Endodermal cell (in vitro differentiated cells): ENCODE data around the gene SLC6A1. TPM values are rescaled to one million over a fixed set of nuclear protein-coding genes. Genes with fewer than 3 reads are reported as not detected.
A peak's percentile ranks its signal among the peaks of the same experiment; 100 is the strongest.

Source experiments
- DNase-seq: peaks from one replicate; pipeline ENCODE4 v3.0.0-alpha.2; 2017
- H3K27ac ChIP-seq: 2 replicates; pipeline ENCODE4 v1.5.1; 2013; ENCODE audit warnings: mild to moderate bottlenecking, low read depth, low read length, moderate library complexity
- H3K27me3 ChIP-seq: 2 replicates; pipeline ENCODE4 v1.6.1; 2013; ENCODE audit warnings: mild to moderate bottlenecking, low read length, moderate library complexity; ENCODE audit not compliant: insufficient read depth, control insufficient read depth, poor library complexity, severe bottlenecking
- H3K36me3 ChIP-seq: 2 replicates; pipeline ENCODE4 v1.7.0; 2013; ENCODE audit warnings: mild to moderate bottlenecking, low read length, moderate library complexity; ENCODE audit not compliant: control insufficient read depth, insufficient read depth
- H3K4me1 ChIP-seq: one replicate; pipeline ENCODE4 v1.7.0; 2013; ENCODE audit warnings: low read length; ENCODE audit not compliant: control insufficient read depth, insufficient read depth
- H3K4me3 ChIP-seq: 2 replicates; pipeline ENCODE4 v1.5.1; 2013; ENCODE audit warnings: mild to moderate bottlenecking, low read length, moderate library complexity
- H3K9ac ChIP-seq: 2 replicates; pipeline ENCODE4 v1.6.1; 2013; ENCODE audit warnings: mild to moderate bottlenecking, low read length, moderate library complexity; ENCODE audit not compliant: poor library complexity, severe bottlenecking; ENCODE audit errors: extremely low read depth
- H3K9me3 ChIP-seq: 2 replicates; pipeline ENCODE4 v1.6.1; 2013; ENCODE audit warnings: mild to moderate bottlenecking, low read length, moderate library complexity; ENCODE audit not compliant: control insufficient read depth
- H3K27ac Mint-ChIP-seq: 2 replicates; pipeline ENCODE4 v1.8.0; 2020; ENCODE audit warnings: mixed read lengths
- H3K27me3 Mint-ChIP-seq: 2 replicates; pipeline ENCODE4 v1.8.0; 2021; ENCODE audit warnings: mild to moderate bottlenecking, mixed read lengths; ENCODE audit not compliant: insufficient read depth
- H3K36me3 Mint-ChIP-seq: 2 replicates; pipeline ENCODE4 v1.8.0; 2020; ENCODE audit warnings: low read depth, mixed read lengths
- H3K4me1 Mint-ChIP-seq: 2 replicates; pipeline ENCODE4 v1.8.0; 2020; ENCODE audit warnings: mixed read lengths
- H3K4me3 Mint-ChIP-seq: 2 replicates; pipeline ENCODE4 v1.8.0; 2020; ENCODE audit warnings: mild to moderate bottlenecking, moderate library complexity, mixed read lengths
- H3K9me3 Mint-ChIP-seq: 2 replicates; pipeline ENCODE4 v1.8.0; 2020; ENCODE audit warnings: mild to moderate bottlenecking, mixed read lengths
- WGBS, 2 experiments: methylation state at CpG; one replicate each; pipeline versions ENCODE4 v1.1.5 to v1.1.7; 2013; ENCODE audit warnings: missing lambda C conversion rate in 2 of 2, mixed read lengths in 1 of 2; ENCODE audit not compliant: insufficient coverage in 1 of 2, insufficient read length in 1 of 2; 5-methylcytosine and 5-hydroxymethylcytosine counted together
- total RNA-seq, 2 donors: library from RNA; stranded (reverse); fragmentation: NEBNext Ultra II Directional in 1 of 2; extraction: Animal tissue kit (Norgen Biotek cat#: 25700) in 1 of 2; gene quantifications; 2 replicates in 1 of 2; 3 replicates in 1 of 2; pipeline ENCODE4 v1.2.1, GENCODE V29; 2021
- TF ChIP-seq, protein P1 (sequence below): fragments of 200-600 bp; sonication (generic); conservative IDR thresholded peaks from 2 replicates; pipeline ENCODE4 v1.5.0; 2021; ENCODE audit warnings: antibody characterized with exemption, mild to moderate bottlenecking

Gene SLC6A1
- total RNA-seq, 2 donors from 2014 or later: 0.42 to 3.6 TPM

DNA sequence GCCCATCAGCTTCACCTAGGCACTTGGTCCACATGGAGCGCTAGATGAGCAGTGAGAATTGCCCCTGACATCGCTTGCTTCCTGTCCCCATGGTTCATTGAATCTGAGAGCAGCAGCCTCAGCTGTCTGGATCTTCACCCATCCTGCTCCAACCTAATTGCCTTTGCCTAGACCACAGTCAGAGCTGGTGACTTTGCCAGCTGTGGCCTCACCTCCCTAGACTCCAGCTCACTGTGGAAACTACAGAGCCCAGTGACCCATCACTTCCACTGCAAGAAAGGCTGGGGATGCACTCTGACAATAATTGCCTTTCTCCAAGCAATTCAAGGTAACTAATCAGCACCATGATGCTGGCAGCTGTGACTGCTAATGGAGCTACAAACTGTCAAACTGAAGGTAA lies 30.6 kb upstream of the SLC6A1 start:
- H3K36me3 Mint-ChIP-seq: no peaks in the 10 kb centered on the region
- Histone ChIP-seq H3K27ac (no peak overlapping the region), H3K27me3 (no peaks in the 10 kb centered on the region), H3K4me3 (no peak overlapping the region), H3K9me3 (no peaks in the 10 kb centered on the region), H3K36me3 (no peaks in the 10 kb centered on the region), H3K4me1 (no peaks in the 10 kb centered on the region), H3K9ac (no peak overlapping the region)
- no peaks in the 10 kb centered on the region for H3K9me3 Mint-ChIP-seq
- WGBS, 2 experiments: 86% methylated on average over 2 of the region's 2 CpGs
- no peak for DNase-seq
- H3K27me3 Mint-ChIP-seq: peaks cover 20% of the 10 kb centered on the region
- no peak overlapping the region for H3K4me3 Mint-ChIP-seq
- no peak overlapping the region for H3K27ac Mint-ChIP-seq
- TF ChIP-seq, protein P1, sequence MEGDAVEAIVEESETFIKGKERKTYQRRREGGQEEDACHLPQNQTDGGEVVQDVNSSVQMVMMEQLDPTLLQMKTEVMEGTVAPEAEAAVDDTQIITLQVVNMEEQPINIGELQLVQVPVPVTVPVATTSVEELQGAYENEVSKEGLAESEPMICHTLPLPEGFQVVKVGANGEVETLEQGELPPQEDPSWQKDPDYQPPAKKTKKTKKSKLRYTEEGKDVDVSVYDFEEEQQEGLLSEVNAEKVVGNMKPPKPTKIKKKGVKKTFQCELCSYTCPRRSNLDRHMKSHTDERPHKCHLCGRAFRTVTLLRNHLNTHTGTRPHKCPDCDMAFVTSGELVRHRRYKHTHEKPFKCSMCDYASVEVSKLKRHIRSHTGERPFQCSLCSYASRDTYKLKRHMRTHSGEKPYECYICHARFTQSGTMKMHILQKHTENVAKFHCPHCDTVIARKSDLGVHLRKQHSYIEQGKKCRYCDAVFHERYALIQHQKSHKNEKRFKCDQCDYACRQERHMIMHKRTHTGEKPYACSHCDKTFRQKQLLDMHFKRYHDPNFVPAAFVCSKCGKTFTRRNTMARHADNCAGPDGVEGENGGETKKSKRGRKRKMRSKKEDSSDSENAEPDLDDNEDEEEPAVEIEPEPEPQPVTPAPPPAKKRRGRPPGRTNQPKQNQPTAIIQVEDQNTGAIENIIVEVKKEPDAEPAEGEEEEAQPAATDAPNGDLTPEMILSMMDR: no peak
- no peaks in the 10 kb centered on the region for H3K4me1 Mint-ChIP-seq

DNA sequence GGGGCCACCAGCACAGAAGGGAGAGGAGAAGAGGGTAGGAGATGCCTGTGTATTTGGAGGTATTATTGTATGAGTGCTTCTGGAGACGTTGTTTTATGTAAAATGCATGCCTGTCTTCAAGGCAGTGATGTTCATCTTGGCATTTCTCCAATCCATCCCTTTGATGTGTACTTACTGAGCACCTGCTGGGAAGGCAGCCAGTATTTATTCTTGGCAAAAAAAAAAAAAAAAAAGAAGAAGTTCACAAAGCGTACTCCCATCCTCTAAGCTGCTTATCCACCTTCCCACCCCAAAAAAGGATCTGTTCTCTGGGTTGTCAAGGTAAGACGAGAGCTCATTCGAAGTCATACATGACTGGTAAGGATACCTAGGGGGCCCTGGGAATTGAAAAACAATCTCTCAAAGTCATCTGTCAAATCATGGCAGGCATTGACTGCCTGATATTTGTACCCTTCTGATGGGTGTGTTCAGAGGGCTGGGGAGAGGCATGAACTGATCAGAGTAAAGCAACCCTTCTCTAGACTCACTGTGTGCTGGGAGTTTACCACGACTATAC lies 30.0 kb upstream of the SLC6A1 start:
- H3K27ac ChIP-seq: no peak overlapping the region
- 84 to 100% methylated on average over 1 to 4 of the region's 5 CpGs for WGBS, 2 experiments
- no peaks in the 10 kb centered on the region for H3K36me3 ChIP-seq
- TF ChIP-seq, protein P1: no peak
- no peak overlapping the region for H3K27ac Mint-ChIP-seq
- H3K9ac ChIP-seq: no peak overlapping the region
- H3K9me3 ChIP-seq: no peaks in the 10 kb centered on the region
- peaks cover 20% of the 10 kb centered on the region for H3K27me3 Mint-ChIP-seq
- no peaks in the 10 kb centered on the region for H3K27me3 ChIP-seq
- H3K36me3 Mint-ChIP-seq: no peaks in the 10 kb centered on the region
- no peaks in the 10 kb centered on the region for H3K4me1 ChIP-seq
- DNase-seq: no peak
- no peaks in the 10 kb centered on the region for H3K9me3 Mint-ChIP-seq
- H3K4me3 Mint-ChIP-seq: no peak overlapping the region
- no peaks in the 10 kb centered on the region for H3K4me1 Mint-ChIP-seq
- no peak overlapping the region for H3K4me3 ChIP-seq

DNA sequence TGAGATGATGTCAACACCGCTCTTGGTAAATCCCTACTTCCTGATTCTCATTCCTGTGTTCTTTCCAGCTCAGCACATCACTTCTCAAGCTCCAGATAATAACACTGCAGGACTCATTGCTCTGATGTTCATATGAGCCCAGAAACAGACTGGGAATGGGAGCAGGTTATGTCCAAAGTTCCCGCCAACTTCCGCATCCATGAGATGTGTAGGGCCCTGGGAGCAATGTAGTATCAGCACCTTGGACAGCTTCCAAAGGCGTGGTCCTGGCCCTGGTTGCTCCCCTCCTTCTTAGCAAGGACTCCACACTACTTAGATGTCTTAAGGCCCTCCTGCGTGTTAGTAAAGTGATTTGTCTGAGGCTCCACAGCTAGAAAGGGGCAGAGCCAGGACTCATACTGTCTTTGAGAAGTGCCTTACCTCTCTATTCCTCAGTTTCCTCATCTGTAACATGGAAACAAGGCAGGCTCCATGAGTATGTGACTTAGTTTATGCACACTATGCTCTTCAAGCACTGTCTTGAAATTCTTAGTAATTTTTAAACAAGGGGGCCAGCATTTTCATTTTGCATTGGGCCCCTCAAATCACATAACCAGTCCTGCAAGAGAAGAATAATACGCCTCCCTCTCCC lies 27.9 kb upstream of the SLC6A1 start:
- Histone ChIP-seq H3K9me3 (no peaks in the 10 kb centered on the region), H3K27ac (no peak overlapping the region), H3K36me3 (no peaks in the 10 kb centered on the region), H3K4me1 (no peaks in the 10 kb centered on the region), H3K4me3 (no peak overlapping the region), H3K9ac (no peak overlapping the region), H3K27me3 (no peaks in the 10 kb centered on the region)
- 54 to 69% methylated on average over 4 to 6 of the region's 6 CpGs for WGBS, 2 experiments
- H3K9me3 Mint-ChIP-seq: no peaks in the 10 kb centered on the region
- TF ChIP-seq, protein P1: no peak
- peak; percentile 89 for DNase-seq
- no peak overlapping the region for H3K4me3 Mint-ChIP-seq
- peaks cover 17% of the 10 kb centered on the region for H3K27me3 Mint-ChIP-seq
- H3K4me1 Mint-ChIP-seq: no peaks in the 10 kb centered on the region
- no peaks in the 10 kb centered on the region for H3K36me3 Mint-ChIP-seq
- no peak overlapping the region for H3K27ac Mint-ChIP-seq
